LNCAP (cell line): ENCODE data around the gene TGOLN2.

Experiments
- CTCF ChIP-seq: fragments of 450-650 bp; IDR thresholded peaks from 2 replicates; pipeline ENCODE4 v1.5.1; 2017; ENCODE audit warnings: mild to moderate bottlenecking

Gene TGOLN2

DNA sequence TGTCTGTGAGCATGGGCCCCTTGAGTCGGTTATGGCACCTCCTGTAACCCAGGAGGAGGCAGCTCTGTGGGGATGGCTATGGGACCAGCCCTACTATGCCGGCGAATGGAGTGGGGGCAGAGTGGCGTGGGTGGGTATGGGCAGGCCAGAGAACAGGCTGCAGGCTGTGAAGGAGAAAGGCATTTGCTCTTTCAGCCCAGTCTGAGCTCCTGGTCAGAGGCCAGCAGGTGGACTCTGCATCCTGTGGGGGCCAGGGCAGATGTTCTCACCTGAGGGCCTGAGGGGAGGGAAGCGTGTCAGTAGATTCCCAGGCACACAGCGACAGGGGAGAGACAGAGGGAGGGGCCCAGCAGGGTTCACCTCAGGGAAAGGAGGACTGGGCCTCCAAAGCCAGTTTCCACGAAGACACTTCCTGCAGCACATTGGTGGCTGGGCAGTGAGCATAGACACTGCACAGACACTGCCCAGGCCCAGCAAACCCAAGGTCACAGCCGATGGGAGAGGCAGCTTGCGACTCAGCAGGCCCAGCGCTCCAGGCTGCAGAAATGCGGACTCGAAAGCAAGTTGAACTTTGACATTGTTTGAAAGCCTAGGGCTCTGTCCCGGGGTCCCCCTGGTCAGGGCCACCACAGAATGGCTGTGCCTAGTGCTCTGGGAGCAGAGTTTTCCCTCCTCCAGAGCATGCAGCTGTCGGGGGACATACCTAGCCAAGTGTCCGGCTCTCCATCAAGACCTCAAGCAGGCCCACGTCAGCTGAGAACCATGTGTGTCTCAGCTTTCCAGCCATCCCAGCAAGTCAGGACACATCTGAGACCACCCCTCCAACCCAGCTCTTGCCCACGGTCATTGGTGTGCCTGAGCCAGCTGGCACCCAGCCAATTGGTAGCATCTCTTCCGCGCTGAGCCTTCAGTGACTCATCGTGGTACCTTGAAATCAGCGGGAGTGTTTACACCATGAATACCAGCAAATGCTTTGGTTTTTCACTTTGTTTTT lies 53.8 kb downstream of the TGOLN2 start:
- no peak for TF ChIP-seq CTCF

DNA sequence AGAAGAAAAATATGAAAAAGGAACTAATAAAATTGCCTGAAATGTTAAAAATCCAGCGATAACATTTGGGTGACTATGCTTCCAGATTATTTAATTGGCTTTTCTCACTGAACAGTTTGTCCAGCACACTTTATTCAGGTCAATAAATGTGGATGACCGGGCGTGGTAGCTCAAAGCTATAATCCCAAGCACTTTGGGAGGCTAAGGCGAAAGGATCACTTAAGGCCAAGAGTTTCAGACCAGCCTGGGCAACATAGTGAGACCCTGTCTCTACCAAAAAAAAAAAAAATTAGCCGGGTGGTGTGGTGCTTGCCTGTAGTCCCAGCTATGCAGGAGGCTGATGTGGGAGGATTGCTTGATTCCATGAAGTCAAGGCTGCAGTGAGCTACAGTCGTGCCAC lies 55.4 kb downstream of the TGOLN2 start:
- no peak for TF ChIP-seq CTCF

- no peak for TF ChIP-seq CTCF
Observed at GRCh38 chr2:85269959-85270358, 57.8 kb downstream of the TGOLN2 start.
